Cardiac muscle cell (in vitro differentiated cells and primary cell): ENCODE measurements around the gene ART3. TPM values are rescaled to one million over a fixed set of nuclear protein-coding genes. Genes with fewer than 3 reads are reported as not detected.

Experiments
- DNase-seq, 2 donors: peaks; one replicate each; pipeline versions ENCODE4 v3.0.0 to v3.0.0-alpha.2; 2010 to 2017; ENCODE audit warnings: low read depth in 1 of 2, low spot score in 1 of 2
- H3K27ac ChIP-seq: fragments of 200-600 bp; sonication (generic); 2 replicates; pipeline ENCODE4 v1.5.1; 2016
- H3K27me3 ChIP-seq: fragments of 200-600 bp; sonication (generic); 2 replicates; pipeline ENCODE4 v1.6.0; 2016; ENCODE audit warnings: control low read depth
- H3K36me3 ChIP-seq: fragments of 200-600 bp; sonication (generic); 2 replicates; pipeline ENCODE4 v1.5.1; 2016; ENCODE audit warnings: control low read depth
- H3K4me1 ChIP-seq: fragments of 200-600 bp; sonication (generic); 2 replicates; pipeline ENCODE4 v1.8.1; 2017; ENCODE audit warnings: low read depth, mild to moderate bottlenecking, mixed run types
- H3K4me3 ChIP-seq: fragments of 200-600 bp; sonication (generic); 2 replicates; pipeline ENCODE4 v1.5.1; 2016; ENCODE audit warnings: mild to moderate bottlenecking
- H3K9me3 ChIP-seq: fragments of 200-600 bp; sonication (generic); 2 replicates; pipeline ENCODE4 v1.5.1; 2017; ENCODE audit warnings: low read depth, mild to moderate bottlenecking, control low read depth
- CTCF ChIP-seq: IDR thresholded peaks from 2 replicates; pipeline ENCODE4 v1.5.1; 2012; ENCODE audit warnings: low read depth, mild to moderate bottlenecking, low read length
- polyA plus RNA-seq: library from polyadenylated mRNA; unstranded; fragments of >200 nt; fragmentation: Nextera tagmentation; extraction: Ambion mirVana; gene quantifications from 2 replicates; pipeline ENCODE4 v1.2.1, GENCODE V29; 2016
- total RNA-seq: library from RNA; depleted of rRNA; stranded (reverse); fragments of >200 nt; gene quantifications from 2 replicates; pipeline ENCODE4 v1.2.3, GENCODE V29; 2016

Gene ART3
- total and polyA plus RNA-seq, 2 experiments from 2014 or later, result 2.0 to 7.6 TPM

GRCh38 chr4:76153356-76153755, 78.8 kb downstream of the ART3 start:
- no peak for TF ChIP-seq CTCF
- no peaks in the 10 kb centered on the region for H3K36me3 ChIP-seq
- no peak for DNase-seq
- no peak overlapping the region for H3K27ac ChIP-seq
- no peaks in the 10 kb centered on the region for H3K4me1 ChIP-seq
- no peaks in the 10 kb centered on the region for H3K9me3 ChIP-seq
- no peak overlapping the region for H3K4me3 ChIP-seq
- no peaks in the 10 kb centered on the region for H3K27me3 ChIP-seq

DNA sequence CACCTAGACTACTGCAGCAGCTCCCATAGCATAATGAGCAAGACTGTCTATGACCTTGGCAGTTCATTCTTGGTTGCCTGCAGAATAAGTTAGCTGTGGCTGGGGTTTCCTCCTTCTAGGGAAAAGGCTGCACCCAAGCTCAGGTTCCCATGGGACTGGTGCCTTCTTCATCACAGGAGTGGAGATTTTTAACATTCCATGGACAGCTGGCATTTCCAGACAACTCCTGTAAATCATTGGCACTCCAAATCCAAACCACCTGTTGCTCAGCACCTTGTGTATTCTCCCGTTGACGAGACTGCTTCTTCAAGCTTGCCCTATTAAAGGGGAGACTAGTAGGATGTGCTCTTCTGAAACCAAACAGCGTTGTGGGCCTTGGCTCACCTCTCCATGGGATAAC, 81.5 kb downstream of the ART3 start:
- no peak for DNase-seq
- no peak overlapping the region for H3K27ac ChIP-seq
- H3K36me3 ChIP-seq, result peaks cover 10% of the 10 kb centered on the region
- H3K27me3 ChIP-seq, result no peaks in the 10 kb centered on the region
- no peak overlapping the region for H3K4me3 ChIP-seq
- TF ChIP-seq CTCF, result no peak
- H3K9me3 ChIP-seq, result no peaks in the 10 kb centered on the region
- no peaks in the 10 kb centered on the region for H3K4me1 ChIP-seq

- no peak overlapping the region for H3K27ac ChIP-seq
- H3K36me3 ChIP-seq, result peaks cover 14% of the 10 kb centered on the region
- H3K4me1 ChIP-seq, result no peaks in the 10 kb centered on the region
- H3K4me3 ChIP-seq, result no peak overlapping the region
- DNase-seq, result peak in 1 of 2 donors; percentile 30
- no peaks in the 10 kb centered on the region for H3K9me3 ChIP-seq
- TF ChIP-seq CTCF, result no peak
- H3K27me3 ChIP-seq, result no peaks in the 10 kb centered on the region
These were observed 82.1 kb downstream of the ART3 start for GRCh38 chr4:76156635-76157034.

GRCh38 chr4:76160355-76160754, 85.8 kb downstream of the ART3 start:
- H3K27ac ChIP-seq, result no peak overlapping the region
- TF ChIP-seq CTCF, result no peak
- DNase-seq, result no peak
- no peaks in the 10 kb centered on the region for H3K9me3 ChIP-seq
- H3K27me3 ChIP-seq, result no peaks in the 10 kb centered on the region
- H3K4me1 ChIP-seq, result no peaks in the 10 kb centered on the region
- H3K4me3 ChIP-seq, result no peak overlapping the region
- H3K36me3 ChIP-seq, result peaks cover 31% of the 10 kb centered on the region

Other genes starting within 250 kb of the ART3 start
- not detected in 2 replicates for gene PPEF2, start 172.3 kb upstream of the ART3 start, total RNA-seq
- gene PPEF2, start 172.3 kb upstream of the ART3 start, polyA plus RNA-seq, result not detected in 2 replicates
- 18.7 and 24.8 TPM in 2 replicates for gene NAAA, start 133.7 kb upstream of the ART3 start, total RNA-seq
- gene NAAA, start 133.7 kb upstream of the ART3 start, polyA plus RNA-seq, result 5.0 and 7.5 TPM in 2 replicates
- 20.4 and 21.7 TPM in 2 replicates for gene SDAD1, start 83.8 kb upstream of the ART3 start, total RNA-seq
- gene SDAD1, start 83.8 kb upstream of the ART3 start, polyA plus RNA-seq, result 43.7 and 49.5 TPM in 2 replicates
- gene CXCL9, start 67.2 kb upstream of the ART3 start, total RNA-seq, result not detected in 2 replicates
- gene CXCL9, start 67.2 kb upstream of the ART3 start, polyA plus RNA-seq, result not detected in 2 replicates
- not detected in 2 replicates for gene CXCL10, start 51.2 kb upstream of the ART3 start, total RNA-seq
- gene CXCL10, start 51.2 kb upstream of the ART3 start, polyA plus RNA-seq, result not detected in 2 replicates
- gene CXCL11, start 38.6 kb upstream of the ART3 start, total RNA-seq, result not detected in 2 replicates
- gene CXCL11, start 38.6 kb upstream of the ART3 start, polyA plus RNA-seq, result not detected in 2 replicates
- gene NUP54, start 73.7 kb downstream of the ART3 start, total RNA-seq, result 22.0 and 22.9 TPM in 2 replicates
- gene NUP54, start 73.7 kb downstream of the ART3 start, polyA plus RNA-seq, result 31.6 and 40.4 TPM in 2 replicates
- gene SCARB2, start 139.1 kb downstream of the ART3 start, total RNA-seq, result 54.4 and 78.6 TPM in 2 replicates
- gene SCARB2, start 139.1 kb downstream of the ART3 start, polyA plus RNA-seq, result 40.5 and 71.2 TPM in 2 replicates
- gene FAM47E, start 177.0 kb downstream of the ART3 start, total RNA-seq, result 1.6 and 2.4 TPM in 2 replicates
- gene FAM47E, start 177.0 kb downstream of the ART3 start, polyA plus RNA-seq, result 2.1 and 7.4 TPM in 2 replicates
- 14.6 and 21.8 TPM in 2 replicates for gene STBD1, start 232.0 kb downstream of the ART3 start, total RNA-seq
- 22.6 and 30.5 TPM in 2 replicates for gene STBD1, start 232.0 kb downstream of the ART3 start, polyA plus RNA-seq